Chondrocyte (in vitro differentiated cells): ENCODE data around the gene LIMK1. TPM values are rescaled to one million over a fixed set of nuclear protein-coding genes. Genes with fewer than 3 reads are reported as not detected.

Experiments used
- DNase-seq: peaks from one replicate; pipeline ENCODE4 v3.0.0; 2021; ENCODE audit warnings: mixed read lengths, low spot score
- H3K27ac Mint-ChIP-seq: one replicate; pipeline ENCODE4 v1.8.0; 2021; ENCODE audit warnings: mild to moderate bottlenecking, moderate library complexity, mixed read lengths; ENCODE audit not compliant: unreplicated experiment
- H3K27me3 Mint-ChIP-seq: 2 replicates; pipeline ENCODE4 v1.8.0; 2021; ENCODE audit warnings: low read depth, mixed read lengths
- H3K36me3 Mint-ChIP-seq: 2 replicates; pipeline ENCODE4 v1.8.0; 2021; ENCODE audit warnings: low read depth, mixed read lengths
- H3K4me1 Mint-ChIP-seq: 2 replicates; pipeline ENCODE4 v1.8.0; 2021; ENCODE audit warnings: low read depth, mild to moderate bottlenecking, mixed read lengths
- H3K4me3 Mint-ChIP-seq: one replicate; pipeline ENCODE4 v1.8.0; 2021; ENCODE audit warnings: mild to moderate bottlenecking, moderate library complexity, mixed read lengths; ENCODE audit not compliant: unreplicated experiment
- H3K9me3 Mint-ChIP-seq: 2 replicates; pipeline ENCODE4 v1.8.0; 2021; ENCODE audit warnings: low read depth, mixed read lengths
- total RNA-seq: library from RNA; stranded (reverse); gene quantifications from 3 replicates; pipeline ENCODE4 v1.2.1, GENCODE V29; 2021
- TF ChIP-seq, protein P1 (sequence below): fragments of 200-600 bp; sonication (generic); IDR thresholded peaks from 2 replicates; pipeline ENCODE4 v1.5.0; 2021; ENCODE audit warnings: antibody characterized with exemption, mild to moderate bottlenecking, moderate library complexity

LIMK1 gene
- total RNA-seq, 1 donor from 2014 or later: 41.5 TPM

DNA sequence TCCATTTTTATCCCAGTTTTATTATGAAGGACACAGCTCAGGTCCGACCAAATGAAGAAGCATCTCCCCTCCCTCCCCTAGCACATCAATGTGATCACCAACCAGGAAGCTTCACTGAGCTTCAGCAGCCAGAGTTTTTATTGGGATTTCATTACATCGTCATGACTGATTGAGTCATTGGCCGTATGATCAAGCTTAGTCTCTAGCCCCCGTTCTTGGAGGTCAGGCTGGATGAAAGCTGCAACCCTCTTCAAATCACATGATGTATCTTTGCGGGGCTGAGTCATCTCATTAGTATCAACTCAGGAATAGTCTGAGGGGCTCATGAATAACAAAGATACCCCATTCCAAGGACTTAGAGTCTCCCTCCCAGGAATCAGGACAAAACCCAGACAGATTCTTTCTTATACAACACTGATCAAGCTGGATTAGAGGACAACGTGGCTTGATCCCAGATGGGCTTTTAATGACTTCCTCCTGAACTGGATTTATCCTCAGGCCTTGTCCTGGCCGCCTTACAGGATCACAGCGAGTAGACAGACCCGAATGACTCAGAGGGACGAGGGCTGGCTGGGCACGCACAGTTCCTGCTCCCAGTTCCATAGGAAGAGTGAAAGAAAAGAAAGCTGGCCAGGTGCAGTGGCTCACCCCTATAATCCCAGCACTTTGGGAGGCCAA lies 14.5 kb downstream of the LIMK1 start:
- no peak for DNase-seq
- TF ChIP-seq, protein P1, sequence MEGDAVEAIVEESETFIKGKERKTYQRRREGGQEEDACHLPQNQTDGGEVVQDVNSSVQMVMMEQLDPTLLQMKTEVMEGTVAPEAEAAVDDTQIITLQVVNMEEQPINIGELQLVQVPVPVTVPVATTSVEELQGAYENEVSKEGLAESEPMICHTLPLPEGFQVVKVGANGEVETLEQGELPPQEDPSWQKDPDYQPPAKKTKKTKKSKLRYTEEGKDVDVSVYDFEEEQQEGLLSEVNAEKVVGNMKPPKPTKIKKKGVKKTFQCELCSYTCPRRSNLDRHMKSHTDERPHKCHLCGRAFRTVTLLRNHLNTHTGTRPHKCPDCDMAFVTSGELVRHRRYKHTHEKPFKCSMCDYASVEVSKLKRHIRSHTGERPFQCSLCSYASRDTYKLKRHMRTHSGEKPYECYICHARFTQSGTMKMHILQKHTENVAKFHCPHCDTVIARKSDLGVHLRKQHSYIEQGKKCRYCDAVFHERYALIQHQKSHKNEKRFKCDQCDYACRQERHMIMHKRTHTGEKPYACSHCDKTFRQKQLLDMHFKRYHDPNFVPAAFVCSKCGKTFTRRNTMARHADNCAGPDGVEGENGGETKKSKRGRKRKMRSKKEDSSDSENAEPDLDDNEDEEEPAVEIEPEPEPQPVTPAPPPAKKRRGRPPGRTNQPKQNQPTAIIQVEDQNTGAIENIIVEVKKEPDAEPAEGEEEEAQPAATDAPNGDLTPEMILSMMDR: no peak
- Mint-ChIP-seq H3K4me3 (no peak overlapping the region), H3K9me3 (peaks cover 5% of the 10 kb centered on the region), H3K4me1 (peaks cover 41% of the 10 kb centered on the region), H3K36me3 (peaks cover 18% of the 10 kb centered on the region), H3K27ac (peak overlapping the region; percentile 95), H3K27me3 (no peaks in the 10 kb centered on the region)

DNA sequence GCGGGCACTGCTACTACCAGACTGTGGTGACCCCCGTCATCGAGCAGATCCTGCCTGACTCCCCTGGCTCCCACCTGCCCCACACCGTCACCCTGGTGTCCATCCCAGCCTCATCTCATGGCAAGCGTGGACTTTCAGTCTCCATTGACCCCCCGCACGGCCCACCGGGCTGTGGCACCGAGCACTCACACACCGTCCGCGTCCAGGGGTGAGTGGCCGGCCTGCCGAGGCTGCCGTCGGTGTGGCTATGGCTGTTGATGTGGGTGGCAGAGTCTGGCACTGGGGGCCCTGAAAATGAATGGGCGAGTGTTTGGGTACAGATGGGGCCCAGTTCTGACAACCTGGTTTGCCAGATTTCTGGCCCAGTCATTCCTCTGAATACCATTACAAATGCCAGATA lies 15.4 kb downstream of the LIMK1 start:
- Mint-ChIP-seq H3K27me3 (no peaks in the 10 kb centered on the region), H3K27ac (peak overlapping the region; percentile 95), H3K4me3 (no peak overlapping the region), H3K9me3 (peaks cover 5% of the 10 kb centered on the region), H3K36me3 (peaks cover 23% of the 10 kb centered on the region), H3K4me1 (peaks cover 32% of the 10 kb centered on the region)
- DNase-seq: no peak
- TF ChIP-seq, protein P1: no peak

DNA sequence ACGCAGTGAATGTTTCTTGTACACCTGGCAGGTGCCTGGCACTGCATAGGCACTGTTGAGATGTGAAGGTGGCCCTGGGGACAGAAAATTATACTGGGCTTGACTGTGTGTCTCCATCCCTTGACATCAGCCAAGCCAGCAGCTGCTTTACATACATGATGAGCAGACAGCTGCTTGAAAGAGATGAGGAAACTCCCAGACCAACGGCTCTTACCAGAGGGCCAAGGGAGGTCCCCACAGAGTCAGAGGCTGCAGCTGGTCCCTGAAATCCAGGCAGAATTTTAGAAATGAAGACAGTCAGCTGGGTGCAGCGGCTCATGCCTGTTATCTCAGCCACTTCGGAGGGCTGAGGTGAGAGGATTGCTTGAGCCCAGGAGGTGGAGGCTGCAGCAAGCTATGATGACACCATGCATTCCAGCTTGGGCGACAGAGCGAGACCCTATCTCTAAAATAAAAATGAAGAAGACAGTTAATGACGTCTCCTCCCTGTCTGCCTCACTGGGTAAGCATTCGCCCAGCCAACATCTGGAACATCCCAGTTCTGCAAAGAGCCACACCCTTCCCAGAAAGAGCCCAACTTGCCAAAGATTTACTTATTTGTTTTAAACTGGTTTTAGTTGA lies 17.6 kb downstream of the LIMK1 start:
- DNase-seq: no peak
- Mint-ChIP-seq H3K27me3 (no peaks in the 10 kb centered on the region), H3K36me3 (peaks cover 29% of the 10 kb centered on the region), H3K4me1 (peaks cover 22% of the 10 kb centered on the region), H3K27ac (no peak overlapping the region), H3K4me3 (no peak overlapping the region), H3K9me3 (peaks cover 5% of the 10 kb centered on the region)
- TF ChIP-seq, protein P1: no peak

DNA sequence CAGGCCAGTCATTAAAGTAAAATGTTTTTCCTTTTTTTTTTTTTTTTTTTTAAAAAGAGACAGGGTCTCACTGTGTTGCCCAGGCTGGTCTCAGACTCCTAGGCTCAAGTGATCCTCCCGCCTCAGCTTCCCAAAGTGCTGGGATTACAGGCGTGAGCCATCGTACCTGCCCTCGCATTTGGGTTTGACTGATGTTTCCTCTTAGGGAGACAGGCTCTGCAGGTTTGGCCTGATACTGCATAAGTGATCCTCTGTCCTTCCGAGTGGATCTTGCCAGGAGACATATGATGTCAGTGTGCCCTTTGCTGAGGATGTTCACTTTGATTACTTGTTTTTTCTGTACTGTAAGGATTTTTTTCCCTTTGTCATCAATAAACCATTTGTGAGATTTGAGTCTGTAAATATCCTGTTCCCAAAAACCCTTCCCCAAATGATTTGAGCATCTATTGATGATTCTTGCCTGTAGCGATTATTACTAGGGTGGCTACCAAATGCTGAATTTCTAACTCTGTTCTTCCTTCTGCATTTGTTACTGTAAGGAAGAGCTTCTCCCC lies 19.7 kb downstream of the LIMK1 start:
- no peak overlapping the region for H3K4me3 Mint-ChIP-seq
- no peak for DNase-seq
- TF ChIP-seq, protein P1: no peak
- no peak overlapping the region for H3K27ac Mint-ChIP-seq
- no peaks in the 10 kb centered on the region for H3K9me3 Mint-ChIP-seq
- H3K27me3 Mint-ChIP-seq: no peaks in the 10 kb centered on the region
- H3K4me1 Mint-ChIP-seq: peaks cover 14% of the 10 kb centered on the region
- H3K36me3 Mint-ChIP-seq: peaks cover 29% of the 10 kb centered on the region

DNA sequence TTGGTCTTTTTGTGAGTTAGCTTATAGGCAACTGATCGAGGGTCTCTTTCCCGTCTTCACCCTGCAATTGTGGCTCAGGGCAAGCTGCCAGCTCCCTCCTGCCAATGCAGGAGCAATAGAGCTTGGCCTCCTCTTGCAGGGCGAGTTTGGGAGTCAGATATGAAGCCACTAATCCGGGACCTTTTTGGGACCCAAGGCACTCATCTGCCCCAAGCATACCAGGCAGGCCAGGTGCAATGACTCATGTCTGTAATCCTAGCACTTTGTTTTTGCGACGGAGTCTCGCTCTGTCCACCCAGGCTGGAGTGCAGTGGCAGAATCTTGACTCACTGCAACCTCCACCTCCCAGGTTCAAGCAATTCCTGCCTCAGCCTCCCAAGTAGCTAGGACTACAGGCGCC lies 21.1 kb downstream of the LIMK1 start:
- no peak for DNase-seq
- TF ChIP-seq, protein P1: no peak
- H3K27ac Mint-ChIP-seq: no peak overlapping the region
- peaks cover 27% of the 10 kb centered on the region for H3K36me3 Mint-ChIP-seq
- no peak overlapping the region for H3K4me3 Mint-ChIP-seq
- H3K27me3 Mint-ChIP-seq: no peaks in the 10 kb centered on the region
- peaks cover 11% of the 10 kb centered on the region for H3K4me1 Mint-ChIP-seq
- H3K9me3 Mint-ChIP-seq: no peaks in the 10 kb centered on the region
